ENCODE data around the gene SNX33.
"Not testable (repeated sequence)": the region's sequence is repeated elsewhere in the genome, so short reads cannot be mapped to it uniquely, and the experiment has no call there.

Gene SNX33

GRCh38 chr15:75702436-75702835, 54.7 kb downstream of the SNX33 start:
- no peak for TF ChIP-seq Cebpa-rat (IDR thresholded peaks at IDR 0.05)
- Histone ChIP-seq H3K4me1 (peaks cover 87% of the 10 kb centered on the region), H4K20me1 (no peaks in the 10 kb centered on the region), H3K27ac (peak overlapping the region; percentile 94), H3K9me3 (no peaks in the 10 kb centered on the region), H3K36me3 (no peaks in the 10 kb centered on the region), H3K27me3 (no peaks in the 10 kb centered on the region), H3K9ac (peak overlapping the region; percentile 79), H3K4me2 (peak overlapping the region; percentile 100), H3K4me3 (peak overlapping the region; percentile 62)

GRCh38 chr15:75703440-75704262, 55.9 kb downstream of the SNX33 start:
- not testable (repeated sequence) for H3K4me3 ChIP-seq, H3K27me3 ChIP-seq, H4K20me1 ChIP-seq, H3K9me3 ChIP-seq, H3K36me3 ChIP-seq, H3K9ac ChIP-seq
- Histone ChIP-seq H3K27ac (peak overlapping the region; percentile 79), H3K4me2 (peak overlapping the region; percentile 87), H3K4me1 (peaks cover 83% of the 10 kb centered on the region)

- no peaks in the 10 kb centered on the region for H3K9me3 ChIP-seq
- TF ChIP-seq Cebpa-rat (IDR thresholded peaks at IDR 0.05), result no peak
- H4K20me1 ChIP-seq, result no peaks in the 10 kb centered on the region
Measured at GRCh38 chr15:75704263-75704615, 56.5 kb downstream of the SNX33 start.

GRCh38 chr15:75704618-75705017, 56.9 kb downstream of the SNX33 start:
- no peak overlapping the region for H3K4me3 ChIP-seq
- H3K4me2 ChIP-seq, result peak overlapping the region; percentile 87
- TF ChIP-seq Cebpa-rat (IDR thresholded peaks at IDR 0.05), result no peak
- H3K9ac ChIP-seq, result peak overlapping the region; percentile 54
- H4K20me1 ChIP-seq, result no peaks in the 10 kb centered on the region
- H3K27me3 ChIP-seq, result no peaks in the 10 kb centered on the region
- peaks cover 83% of the 10 kb centered on the region for H3K4me1 ChIP-seq
- H3K36me3 ChIP-seq, result no peaks in the 10 kb centered on the region
- H3K9me3 ChIP-seq, result no peaks in the 10 kb centered on the region
- peak overlapping the region; percentile 79 for H3K27ac ChIP-seq

More at GRCh38 chr15:75704263-75704615, 56.5 kb downstream of the SNX33 start:
- Histone ChIP-seq H3K4me2 (peak overlapping the region; percentile 87), H3K4me1 (peaks cover 83% of the 10 kb centered on the region), H3K9ac (peak overlapping the region; percentile 54), H3K27ac (peak overlapping the region; percentile 79), H3K27me3 (no peaks in the 10 kb centered on the region), H3K36me3 (no peaks in the 10 kb centered on the region), H3K4me3 (no peak overlapping the region)

GRCh38 chr15:75705375-75705774, 57.7 kb downstream of the SNX33 start:
- Histone ChIP-seq H3K9ac (peak overlapping the region; percentile 69; the same call in 1 of the 2 replicates), H3K4me1 (peaks cover 80% of the 10 kb centered on the region), H3K4me2 (peak overlapping the region; percentile 87), H3K27ac (peak overlapping the region; percentile 79)
- not testable (repeated sequence) for H3K9me3 ChIP-seq, H4K20me1 ChIP-seq, H3K36me3 ChIP-seq, H3K4me3 ChIP-seq, H3K27me3 ChIP-seq

- Histone ChIP-seq H3K4me1 (peaks cover 73% of the 10 kb centered on the region), H3K9ac (peak overlapping the region; percentile 69), H3K36me3 (no peaks in the 10 kb centered on the region), H4K20me1 (no peaks in the 10 kb centered on the region), H3K27ac (peak overlapping the region; percentile 79), H3K9me3 (no peaks in the 10 kb centered on the region), H3K4me3 (no peak overlapping the region), H3K27me3 (no peaks in the 10 kb centered on the region), H3K4me2 (peak overlapping the region; percentile 87)
- no peak for TF ChIP-seq Cebpa-rat (IDR thresholded peaks at IDR 0.05)
Measured at GRCh38 chr15:75705854-75706681, 58.4 kb downstream of the SNX33 start.

- no peaks in the 10 kb centered on the region for H3K9me3 ChIP-seq
- H3K4me1 ChIP-seq, result peaks cover 68% of the 10 kb centered on the region
- H4K20me1 ChIP-seq, result no peaks in the 10 kb centered on the region
- no peak overlapping the region for H3K9ac ChIP-seq
- H3K4me2 ChIP-seq, result peak overlapping the region; percentile 87
- H3K27me3 ChIP-seq, result no peaks in the 10 kb centered on the region
- TF ChIP-seq Cebpa-rat (IDR thresholded peaks at IDR 0.05), result no peak
- H3K4me3 ChIP-seq, result no peak overlapping the region
- H3K27ac ChIP-seq, result peak overlapping the region; percentile 79
- no peaks in the 10 kb centered on the region for H3K36me3 ChIP-seq
Measured at GRCh38 chr15:75706682-75706954, 58.9 kb downstream of the SNX33 start.

GRCh38 chr15:75709458-75709857, 61.7 kb downstream of the SNX33 start:
- Histone ChIP-seq H3K9ac (0 out of 2 replicates have a peak overlapping the region, but pooled peaks have one; percentile 15), H3K4me1 (peaks cover 58% of the 10 kb centered on the region), H3K4me2 (peak overlapping the region; percentile 62), H3K27me3 (peaks cover 16% of the 10 kb centered on the region)
- H3K36me3 ChIP-seq, H4K20me1 ChIP-seq, H3K27ac ChIP-seq, H3K9me3 ChIP-seq, H3K4me3 ChIP-seq: not testable (repeated sequence)

GRCh38 chr15:75710874-75711273, 63.2 kb downstream of the SNX33 start:
- Histone ChIP-seq H3K27me3 (peaks cover 16% of the 10 kb centered on the region), H3K4me1 (peaks cover 43% of the 10 kb centered on the region)
- H4K20me1 ChIP-seq, H3K4me2 ChIP-seq, H3K36me3 ChIP-seq, H3K9ac ChIP-seq, H3K9me3 ChIP-seq, H3K4me3 ChIP-seq, H3K27ac ChIP-seq: not testable (repeated sequence)

GRCh38 chr15:75711495-75711894, 63.8 kb downstream of the SNX33 start:
- H3K36me3 ChIP-seq, H3K27ac ChIP-seq, H3K4me3 ChIP-seq, H3K4me2 ChIP-seq, H3K9ac ChIP-seq, H3K9me3 ChIP-seq, H4K20me1 ChIP-seq: not testable (repeated sequence)
- Histone ChIP-seq H3K27me3 (peaks cover 16% of the 10 kb centered on the region), H3K4me1 (peaks cover 37% of the 10 kb centered on the region)

Data from BLaER1 (cell line).